ENCODE measurements around the gene ANKRD17.
"Not testable (repeated sequence)": the region's sequence is repeated elsewhere in the genome, so short reads cannot be mapped to it uniquely, and the experiment has no call there.

ANKRD17 gene, protein sequence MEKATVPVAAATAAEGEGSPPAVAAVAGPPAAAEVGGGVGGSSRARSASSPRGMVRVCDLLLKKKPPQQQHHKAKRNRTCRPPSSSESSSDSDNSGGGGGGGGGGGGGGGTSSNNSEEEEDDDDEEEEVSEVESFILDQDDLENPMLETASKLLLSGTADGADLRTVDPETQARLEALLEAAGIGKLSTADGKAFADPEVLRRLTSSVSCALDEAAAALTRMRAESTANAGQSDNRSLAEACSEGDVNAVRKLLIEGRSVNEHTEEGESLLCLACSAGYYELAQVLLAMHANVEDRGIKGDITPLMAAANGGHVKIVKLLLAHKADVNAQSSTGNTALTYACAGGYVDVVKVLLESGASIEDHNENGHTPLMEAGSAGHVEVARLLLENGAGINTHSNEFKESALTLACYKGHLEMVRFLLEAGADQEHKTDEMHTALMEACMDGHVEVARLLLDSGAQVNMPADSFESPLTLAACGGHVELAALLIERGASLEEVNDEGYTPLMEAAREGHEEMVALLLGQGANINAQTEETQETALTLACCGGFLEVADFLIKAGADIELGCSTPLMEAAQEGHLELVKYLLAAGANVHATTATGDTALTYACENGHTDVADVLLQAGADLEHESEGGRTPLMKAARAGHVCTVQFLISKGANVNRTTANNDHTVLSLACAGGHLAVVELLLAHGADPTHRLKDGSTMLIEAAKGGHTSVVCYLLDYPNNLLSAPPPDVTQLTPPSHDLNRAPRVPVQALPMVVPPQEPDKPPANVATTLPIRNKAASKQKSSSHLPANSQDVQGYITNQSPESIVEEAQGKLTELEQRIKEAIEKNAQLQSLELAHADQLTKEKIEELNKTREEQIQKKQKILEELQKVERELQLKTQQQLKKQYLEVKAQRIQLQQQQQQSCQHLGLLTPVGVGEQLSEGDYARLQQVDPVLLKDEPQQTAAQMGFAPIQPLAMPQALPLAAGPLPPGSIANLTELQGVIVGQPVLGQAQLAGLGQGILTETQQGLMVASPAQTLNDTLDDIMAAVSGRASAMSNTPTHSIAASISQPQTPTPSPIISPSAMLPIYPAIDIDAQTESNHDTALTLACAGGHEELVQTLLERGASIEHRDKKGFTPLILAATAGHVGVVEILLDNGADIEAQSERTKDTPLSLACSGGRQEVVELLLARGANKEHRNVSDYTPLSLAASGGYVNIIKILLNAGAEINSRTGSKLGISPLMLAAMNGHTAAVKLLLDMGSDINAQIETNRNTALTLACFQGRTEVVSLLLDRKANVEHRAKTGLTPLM (N-terminal part only)

DNA sequence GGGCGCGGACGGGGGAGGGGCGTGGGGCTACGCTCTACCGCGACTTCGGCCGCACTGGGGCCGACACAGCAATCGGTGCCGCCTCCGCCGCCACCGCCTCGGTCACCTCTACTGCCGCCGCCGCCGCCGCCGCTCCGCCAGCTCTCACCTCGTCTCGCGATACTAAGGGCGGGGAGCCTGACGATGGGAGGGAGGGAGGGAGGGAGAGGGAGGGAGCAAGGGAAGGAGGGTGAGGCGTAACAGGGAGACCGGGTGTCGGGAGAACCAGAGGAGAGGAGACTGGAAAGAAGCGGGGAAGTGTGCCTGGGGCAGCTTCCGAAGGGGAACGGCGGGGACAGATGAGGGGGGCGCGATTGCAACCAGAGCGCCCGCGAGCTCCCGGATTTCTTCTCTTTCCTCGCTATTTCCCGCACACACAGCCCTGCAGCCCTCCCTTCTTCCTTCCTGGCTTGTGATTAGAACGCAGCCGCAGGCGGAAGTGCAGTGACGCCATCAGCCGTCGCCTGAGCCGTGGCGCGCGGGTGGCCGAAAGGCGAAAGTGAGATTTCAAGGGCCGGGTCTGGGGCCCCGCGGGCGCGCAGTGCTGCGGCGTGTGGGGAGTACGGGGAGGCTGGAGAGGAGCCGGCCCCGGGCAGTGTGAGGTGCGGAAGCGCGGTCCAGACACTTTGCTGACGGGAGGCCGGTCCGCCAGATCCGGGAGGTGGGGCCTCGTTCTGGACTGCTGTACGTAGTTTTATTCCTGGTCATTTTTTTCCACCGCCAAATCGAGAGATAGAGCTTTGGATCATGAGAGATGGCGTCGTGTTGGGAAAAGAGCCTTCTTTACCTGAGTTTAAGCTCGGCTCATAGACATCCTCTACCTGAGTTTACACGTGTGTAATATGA lies at the start of gene ANKRD17:
TSS of gene ANKRD17 (minus strand) at position 113 of the 885 bp plus-strand sequence. CDS start 130 bp downstream, outside the sequence.
- H3K4me3 ChIP-seq (ENCODE audit: low read depth, low read length): peak within 1 kb of the TSS; percentile 91
- TF ChIP-seq, protein P1, sequence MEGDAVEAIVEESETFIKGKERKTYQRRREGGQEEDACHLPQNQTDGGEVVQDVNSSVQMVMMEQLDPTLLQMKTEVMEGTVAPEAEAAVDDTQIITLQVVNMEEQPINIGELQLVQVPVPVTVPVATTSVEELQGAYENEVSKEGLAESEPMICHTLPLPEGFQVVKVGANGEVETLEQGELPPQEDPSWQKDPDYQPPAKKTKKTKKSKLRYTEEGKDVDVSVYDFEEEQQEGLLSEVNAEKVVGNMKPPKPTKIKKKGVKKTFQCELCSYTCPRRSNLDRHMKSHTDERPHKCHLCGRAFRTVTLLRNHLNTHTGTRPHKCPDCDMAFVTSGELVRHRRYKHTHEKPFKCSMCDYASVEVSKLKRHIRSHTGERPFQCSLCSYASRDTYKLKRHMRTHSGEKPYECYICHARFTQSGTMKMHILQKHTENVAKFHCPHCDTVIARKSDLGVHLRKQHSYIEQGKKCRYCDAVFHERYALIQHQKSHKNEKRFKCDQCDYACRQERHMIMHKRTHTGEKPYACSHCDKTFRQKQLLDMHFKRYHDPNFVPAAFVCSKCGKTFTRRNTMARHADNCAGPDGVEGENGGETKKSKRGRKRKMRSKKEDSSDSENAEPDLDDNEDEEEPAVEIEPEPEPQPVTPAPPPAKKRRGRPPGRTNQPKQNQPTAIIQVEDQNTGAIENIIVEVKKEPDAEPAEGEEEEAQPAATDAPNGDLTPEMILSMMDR (conservative IDR thresholded peaks at IDR 0.05; ENCODE audit: low read depth, low read length): peak; percentile 12

DNA sequence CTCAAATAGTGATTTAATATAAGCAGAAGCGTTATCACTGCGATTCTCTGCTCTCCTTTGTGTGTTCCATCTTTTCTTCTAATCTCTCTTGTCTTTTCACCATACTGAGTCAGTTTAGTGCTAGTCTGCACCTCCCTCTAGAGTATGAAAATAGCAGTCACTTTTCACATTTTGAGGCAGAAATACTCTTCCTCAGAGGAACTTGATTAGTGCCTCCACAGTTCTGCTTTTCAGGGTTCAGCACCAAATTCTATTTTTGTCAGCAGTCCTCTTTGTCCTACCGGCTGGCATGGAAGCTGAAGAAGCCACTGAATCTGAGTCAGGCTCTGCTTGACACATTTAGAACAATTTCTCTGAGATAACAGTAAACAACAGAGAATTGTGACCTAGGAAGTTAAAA lies 49.7 kb upstream of the ANKRD17 start:
- DNase-seq (ENCODE audit: low read depth): peak; percentile 76
- no peak overlapping the region for H3K4me3 ChIP-seq (ENCODE audit: low read depth, low read length)
- TF ChIP-seq, protein P1 (conservative IDR thresholded peaks at IDR 0.05; ENCODE audit: low read depth, low read length): peak; percentile 67

More for the DNA sequence above, at the start of gene ANKRD17:
- DNase-seq (ENCODE audit: low read depth): peak; percentile 94

DNA sequence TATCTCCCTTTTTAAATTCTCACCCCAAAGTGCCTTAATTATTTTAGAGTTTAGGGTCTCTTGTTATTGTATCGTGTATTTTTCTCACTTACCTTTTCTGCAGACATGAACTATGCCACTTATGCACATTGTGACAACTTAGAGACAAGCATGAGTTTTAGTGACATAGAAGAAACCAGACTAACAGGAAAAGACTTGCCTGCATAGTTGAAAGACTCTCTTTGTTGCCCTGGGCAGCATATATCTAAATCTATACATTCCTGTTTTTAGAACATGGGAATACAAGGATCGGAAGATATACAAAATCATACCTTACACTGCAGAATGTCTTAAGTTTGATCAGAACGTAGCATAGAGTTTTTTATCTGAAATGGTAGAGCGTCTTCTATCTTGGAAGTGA lies 45.1 kb upstream of the ANKRD17 start:
- H3K4me3 ChIP-seq (ENCODE audit: low read depth, low read length): no peak overlapping the region
- no peak for DNase-seq (ENCODE audit: low read depth)
- TF ChIP-seq, protein P1 (conservative IDR thresholded peaks at IDR 0.05; ENCODE audit: low read depth, low read length): no peak

DNA sequence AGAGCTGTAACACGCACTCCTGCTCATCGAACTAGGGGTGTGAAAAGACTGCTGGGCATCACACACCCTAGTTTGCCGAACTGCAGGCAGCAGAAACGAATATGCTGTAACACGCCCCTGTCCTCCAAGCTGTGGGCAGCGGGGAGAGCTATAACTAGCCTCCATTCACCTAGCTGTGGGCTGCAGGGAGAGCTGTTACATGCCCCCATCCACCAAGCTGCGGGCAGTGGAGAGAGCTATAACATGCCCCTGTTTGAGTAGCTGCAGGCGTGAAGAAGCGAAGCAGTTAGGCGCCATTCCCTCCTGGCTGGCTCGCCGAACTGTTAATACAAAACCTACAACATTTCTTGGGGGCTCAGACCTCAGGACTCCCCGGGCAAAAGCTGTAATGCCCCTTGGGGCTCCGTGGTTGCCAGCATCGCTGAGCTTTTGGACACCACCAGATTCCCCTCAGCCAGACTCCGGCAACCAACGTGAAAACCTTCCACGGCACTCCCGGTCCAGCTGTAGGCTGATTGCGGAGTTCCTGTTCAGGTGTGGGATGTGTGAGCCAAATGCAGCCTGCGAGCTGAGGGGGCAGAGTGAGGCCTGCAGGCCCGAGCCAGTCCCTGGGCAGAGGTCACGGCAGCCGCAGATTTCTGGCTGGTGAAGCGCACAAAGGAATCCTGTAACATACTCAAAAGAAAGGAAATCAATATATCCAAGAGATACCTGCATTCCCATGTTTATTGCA lies 41.1 kb upstream of the ANKRD17 start:
- TF ChIP-seq, protein P1 (conservative IDR thresholded peaks at IDR 0.05; ENCODE audit: low read depth, low read length): no peak
- no peak overlapping the region for H3K4me3 ChIP-seq (ENCODE audit: low read depth, low read length)
- DNase-seq (ENCODE audit: low read depth): no peak

DNA sequence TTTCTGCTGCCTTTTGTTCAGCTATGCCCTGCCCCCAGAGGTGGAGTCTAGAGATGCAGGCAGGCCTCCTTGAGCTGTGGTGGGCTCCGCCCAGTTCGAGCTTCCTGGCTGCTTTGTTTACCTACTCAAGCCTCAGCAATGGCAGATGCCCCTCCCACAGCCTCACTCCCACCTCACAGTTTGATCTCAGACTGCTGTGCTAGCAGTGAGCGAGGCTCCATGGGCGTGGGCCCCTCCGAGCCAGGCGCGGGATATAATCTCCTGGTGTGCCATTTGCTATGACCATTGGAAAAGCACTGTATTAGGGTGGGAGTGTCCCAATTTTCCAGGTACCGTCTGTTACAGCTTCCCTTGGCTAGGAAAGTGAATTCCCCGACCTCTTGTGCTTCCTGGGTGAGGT lies 34.1 kb upstream of the ANKRD17 start:
- H3K4me3 ChIP-seq (ENCODE audit: low read depth, low read length); DNase-seq (ENCODE audit: low read depth): not testable (repeated sequence)

DNA sequence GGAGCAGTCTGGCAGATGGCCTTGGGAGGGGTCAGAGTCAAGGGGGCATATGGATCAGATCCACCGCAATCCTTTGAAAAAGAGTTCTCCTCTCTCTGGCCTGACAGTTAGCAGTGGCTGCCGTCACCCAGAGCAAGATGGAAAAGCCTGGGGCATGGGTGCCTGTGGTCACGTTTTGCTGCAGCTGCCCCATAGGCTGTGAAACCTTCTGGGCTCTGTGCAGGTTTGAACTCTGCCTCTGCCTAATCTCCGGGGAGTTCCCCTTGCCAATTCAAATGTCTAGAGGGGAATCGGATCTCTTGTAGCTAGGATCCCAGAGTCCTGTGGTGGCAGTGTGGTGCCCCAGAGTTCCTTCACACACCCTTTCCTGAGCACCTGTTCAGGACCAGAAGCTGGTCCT lies 23.4 kb upstream of the ANKRD17 start:
- H3K4me3 ChIP-seq (ENCODE audit: low read depth, low read length): no peak overlapping the region
- DNase-seq (ENCODE audit: low read depth): no peak
- TF ChIP-seq, protein P1 (conservative IDR thresholded peaks at IDR 0.05; ENCODE audit: low read depth, low read length): no peak

Data from choroid plexus epithelial cell (primary cell).